Measurements from ENCODE around the gene GRIP1. TPM values are rescaled to one million over a fixed set of nuclear protein-coding genes. Genes with fewer than 3 reads are reported as not detected.

Gene GRIP1
- total and polyA plus RNA-seq, 9 donors = 0.36 to 10.1 (median 3.9) TPM

GRCh38 chr12:66694666-66695613 lies 16.1 kb upstream of the GRIP1 start:
- no peaks in the 10 kb centered on the region for H3K36me3 ChIP-seq
- TF ChIP-seq CTCF (IDR thresholded peaks at IDR 0.05) (no peak), EP300 (IDR thresholded peaks at IDR 0.05) (no peak), POLR2A (IDR thresholded peaks at IDR 0.05) (no peak)
- no peak overlapping the region for H3K27ac ChIP-seq
- H3K4me3 ChIP-seq = no peak overlapping the region
- H3K9me3 ChIP-seq = no peaks in the 10 kb centered on the region
- H3K27me3 ChIP-seq = no peaks in the 10 kb centered on the region
- 38 to 45% (median 39%) methylated on average over 5 of the region's 5 CpGs for WGBS, 3 donors
- intact Hi-C loops (cut with DNase I) = loop anchor here in 1 of 4 donors (10.0 kb wide), 1 partner anchor 170 kb away; no protein-coding TSS in a partner anchor
- no peak for DNase-seq
- no peaks in the 10 kb centered on the region for H3K4me1 ChIP-seq (ENCODE audit: insufficient read depth)

GRCh38 chr12:66693901-66694513 lies 15.1 kb upstream of the GRIP1 start:
- H3K27ac ChIP-seq = no peak overlapping the region

GRCh38 chr12:66692986-66693385 lies 14.1 kb upstream of the GRIP1 start:
- Histone ChIP-seq H3K27me3 (no peaks in the 10 kb centered on the region), H3K4me3 (no peak overlapping the region), H3K36me3 (no peaks in the 10 kb centered on the region), H3K27ac (no peak overlapping the region), H3K9me3 (no peaks in the 10 kb centered on the region), H3K4me1 (ENCODE audit: insufficient read depth) (no peaks in the 10 kb centered on the region)
- TF ChIP-seq CTCF (IDR thresholded peaks at IDR 0.05) (no peak), POLR2A (IDR thresholded peaks at IDR 0.05) (no peak), EP300 (IDR thresholded peaks at IDR 0.05) (no peak)
- intact Hi-C loops (cut with DNase I) = loop anchor here in 1 of 4 donors (10.0 kb wide), 1 partner anchor 172 kb away; no protein-coding TSS in a partner anchor
- no peak for DNase-seq
- 75 to 83% (median 75%) methylated on average over 4 of the region's 4 CpGs for whole genome bisulfite sequencing, 3 donors

More at GRCh38 chr12:66693901-66694513, 15.1 kb upstream of the GRIP1 start:
- Histone ChIP-seq H3K4me1 (ENCODE audit: insufficient read depth) (no peaks in the 10 kb centered on the region), H3K27me3 (no peaks in the 10 kb centered on the region), H3K36me3 (no peaks in the 10 kb centered on the region), H3K9me3 (no peaks in the 10 kb centered on the region), H3K4me3 (no peak overlapping the region)
- TF ChIP-seq CTCF (IDR thresholded peaks at IDR 0.05) (peak in 1 of 3 donors; percentile 33), POLR2A (IDR thresholded peaks at IDR 0.05) (no peak)
- intact Hi-C loops (cut with DNase I) = loop anchor here in 1 of 4 donors (10.0 kb wide), 1 partner anchor 171 kb away; no protein-coding TSS in a partner anchor
- 0% methylated on average over 1 of the region's 1 CpG for WGBS, 3 donors
- no peak for DNase-seq

GRCh38 chr12:66692170-66692569 lies 13.3 kb upstream of the GRIP1 start:
- H3K9me3 ChIP-seq = no peaks in the 10 kb centered on the region
- WGBS, 3 donors = 82 to 93% (median 83%) methylated on average over 1 of the region's 1 CpG
- no peaks in the 10 kb centered on the region for H3K4me1 ChIP-seq (ENCODE audit: insufficient read depth)
- intact Hi-C loops (cut with DNase I) = loop anchor here in 1 of 4 donors (10.0 kb wide), 1 partner anchor 173 kb away; no protein-coding TSS in a partner anchor
- H3K4me3 ChIP-seq = no peak overlapping the region
- TF ChIP-seq CTCF (IDR thresholded peaks at IDR 0.05) (no peak), EP300 (IDR thresholded peaks at IDR 0.05) (no peak), POLR2A (IDR thresholded peaks at IDR 0.05) (no peak)
- H3K27ac ChIP-seq = no peak overlapping the region
- no peaks in the 10 kb centered on the region for H3K36me3 ChIP-seq
- no peak for DNase-seq
- H3K27me3 ChIP-seq = no peaks in the 10 kb centered on the region

Measured in ovary (tissue), 9 donors.